SU-DHL-6 (cell line): ENCODE data around the gene POU3F2.

Source experiments
- H2AFZ ChIP-seq: fragments of 200-600 bp; sonication (generic); 2 replicates; pipeline ENCODE4 v1.6.1; 2014; ENCODE audit warnings: low read depth, mild to moderate bottlenecking, moderate library complexity, mixed read lengths, antibody characterized with exemption, low read length; ENCODE audit not compliant: severe bottlenecking
- H3F3A ChIP-seq: fragments of 200-600 bp; shearing (Covaris generic); 2 replicates; pipeline ENCODE4 v1.6.0; 2016; ENCODE audit warnings: antibody characterized with exemption, mild to moderate bottlenecking; ENCODE audit not compliant: insufficient read depth
- H3K27ac ChIP-seq: fragments of 200-600 bp; sonication (generic); 2 replicates; pipeline ENCODE4 v1.5.1; 2016; ENCODE audit warnings: low read depth, mild to moderate bottlenecking, low read length, moderate library complexity, mixed read lengths
- H3K27me3 ChIP-seq: fragments of 200-600 bp; sonication (generic), shearing (Covaris generic); 2 replicates; pipeline ENCODE4 v1.6.0; 2014; ENCODE audit warnings: mild to moderate bottlenecking, low read length
- H3K36me3 ChIP-seq: fragments of 200-600 bp; sonication (generic); 2 replicates; pipeline ENCODE4 v1.6.1; 2014; ENCODE audit warnings: mild to moderate bottlenecking, low read length, mixed read lengths
- H3K4me2 ChIP-seq: fragments of 300-600, 200-600 bp; shearing (Covaris generic), sonication (generic); 2 replicates; pipeline ENCODE4 v1.6.0; 2014; ENCODE audit warnings: low read length, low read depth, mild to moderate bottlenecking; ENCODE audit not compliant: poor library complexity, severe bottlenecking
- H3K4me3 ChIP-seq: fragments of 200-600 bp; sonication (generic); 2 replicates; pipeline ENCODE4 v1.5.1; 2014; ENCODE audit warnings: antibody characterized with exemption, low read length, mild to moderate bottlenecking, mixed read lengths; ENCODE audit not compliant: insufficient read depth, poor library complexity, severe bottlenecking
- H3K79me2 ChIP-seq: fragments of 200-600 bp; sonication (generic); 2 replicates; pipeline ENCODE4 v1.6.1; 2014; ENCODE audit warnings: mild to moderate bottlenecking, low read length, moderate library complexity; ENCODE audit not compliant: insufficient read depth
- H3K9ac ChIP-seq: fragments of 200-600 bp; sonication (generic); 2 replicates; pipeline ENCODE4 v1.7.0; 2014; ENCODE audit warnings: mild to moderate bottlenecking, low read length
- H3K9me2 ChIP-seq: fragments of 200-600 bp; sonication (generic); replicated peaks from 2 replicates; pipeline ENCODE4 v1.6.1; 2014; ENCODE audit warnings: low read length; ENCODE audit not compliant: insufficient read depth
- H3K9me3 ChIP-seq: fragments of 200-600 bp; sonication (generic); 2 replicates; pipeline ENCODE4 v1.6.1; 2014; ENCODE audit warnings: low read length, mixed read lengths; ENCODE audit not compliant: insufficient read depth
- H4K20me1 ChIP-seq: fragments of 200-600 bp; sonication (generic); 2 replicates; pipeline ENCODE4 v1.6.1; 2014; ENCODE audit warnings: low read depth, mild to moderate bottlenecking, antibody characterized with exemption, low read length, moderate library complexity, mixed read lengths
- EZH2phosphoT487 ChIP-seq: fragments of 200-600 bp; sonication (generic), shearing (Covaris generic); conservative IDR thresholded peaks from 2 replicates; pipeline ENCODE4 v1.6.1; 2018; ENCODE audit warnings: mild to moderate bottlenecking, antibody characterized with exemption, low read length, moderate library complexity, mixed read lengths
- TF ChIP-seq, protein P1 (sequence below): fragments of 200-600 bp; sonication (generic); IDR thresholded peaks from one replicate; pipeline ENCODE4 v1.5.1; 2017; ENCODE audit warnings: antibody characterized with exemption, mild to moderate bottlenecking, low read length, moderate library complexity; ENCODE audit not compliant: insufficient read depth, poor library complexity, severe bottlenecking

The POU3F2 gene

DNA sequence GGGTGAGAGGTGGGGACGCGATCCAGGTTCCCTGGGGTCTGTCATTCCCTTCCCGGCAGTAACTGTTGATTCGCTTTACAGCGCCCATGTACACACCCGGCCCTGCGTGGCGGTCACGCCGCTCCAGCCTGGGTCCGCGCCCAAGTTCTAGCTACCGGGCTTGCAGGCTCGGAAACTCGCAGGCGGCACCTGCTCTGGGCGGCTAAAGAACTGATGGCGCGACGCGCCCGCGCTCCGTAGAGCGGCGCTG, 1.4 kb upstream of the POU3F2 start:
- H3K27me3 ChIP-seq: no peaks in the 10 kb centered on the region
- H3K9me2 ChIP-seq: no peaks in the 10 kb centered on the region
- no peaks in the 10 kb centered on the region for H3K9me3 ChIP-seq
- no peaks in the 10 kb centered on the region for H3K36me3 ChIP-seq
- H3K4me3 ChIP-seq: no peak overlapping the region
- no peaks in the 10 kb centered on the region for H4K20me1 ChIP-seq
- no peaks in the 10 kb centered on the region for H3K79me2 ChIP-seq
- no peak overlapping the region for H3K9ac ChIP-seq
- no peak overlapping the region for H3K4me2 ChIP-seq
- no peak overlapping the region for H3K27ac ChIP-seq
- no peak for TF ChIP-seq EZH2phosphoT487
- TF ChIP-seq, protein P1, sequence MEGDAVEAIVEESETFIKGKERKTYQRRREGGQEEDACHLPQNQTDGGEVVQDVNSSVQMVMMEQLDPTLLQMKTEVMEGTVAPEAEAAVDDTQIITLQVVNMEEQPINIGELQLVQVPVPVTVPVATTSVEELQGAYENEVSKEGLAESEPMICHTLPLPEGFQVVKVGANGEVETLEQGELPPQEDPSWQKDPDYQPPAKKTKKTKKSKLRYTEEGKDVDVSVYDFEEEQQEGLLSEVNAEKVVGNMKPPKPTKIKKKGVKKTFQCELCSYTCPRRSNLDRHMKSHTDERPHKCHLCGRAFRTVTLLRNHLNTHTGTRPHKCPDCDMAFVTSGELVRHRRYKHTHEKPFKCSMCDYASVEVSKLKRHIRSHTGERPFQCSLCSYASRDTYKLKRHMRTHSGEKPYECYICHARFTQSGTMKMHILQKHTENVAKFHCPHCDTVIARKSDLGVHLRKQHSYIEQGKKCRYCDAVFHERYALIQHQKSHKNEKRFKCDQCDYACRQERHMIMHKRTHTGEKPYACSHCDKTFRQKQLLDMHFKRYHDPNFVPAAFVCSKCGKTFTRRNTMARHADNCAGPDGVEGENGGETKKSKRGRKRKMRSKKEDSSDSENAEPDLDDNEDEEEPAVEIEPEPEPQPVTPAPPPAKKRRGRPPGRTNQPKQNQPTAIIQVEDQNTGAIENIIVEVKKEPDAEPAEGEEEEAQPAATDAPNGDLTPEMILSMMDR: no peak
- no peak overlapping the region for H2AFZ ChIP-seq
- H3F3A ChIP-seq: no peaks in the 10 kb centered on the region

DNA sequence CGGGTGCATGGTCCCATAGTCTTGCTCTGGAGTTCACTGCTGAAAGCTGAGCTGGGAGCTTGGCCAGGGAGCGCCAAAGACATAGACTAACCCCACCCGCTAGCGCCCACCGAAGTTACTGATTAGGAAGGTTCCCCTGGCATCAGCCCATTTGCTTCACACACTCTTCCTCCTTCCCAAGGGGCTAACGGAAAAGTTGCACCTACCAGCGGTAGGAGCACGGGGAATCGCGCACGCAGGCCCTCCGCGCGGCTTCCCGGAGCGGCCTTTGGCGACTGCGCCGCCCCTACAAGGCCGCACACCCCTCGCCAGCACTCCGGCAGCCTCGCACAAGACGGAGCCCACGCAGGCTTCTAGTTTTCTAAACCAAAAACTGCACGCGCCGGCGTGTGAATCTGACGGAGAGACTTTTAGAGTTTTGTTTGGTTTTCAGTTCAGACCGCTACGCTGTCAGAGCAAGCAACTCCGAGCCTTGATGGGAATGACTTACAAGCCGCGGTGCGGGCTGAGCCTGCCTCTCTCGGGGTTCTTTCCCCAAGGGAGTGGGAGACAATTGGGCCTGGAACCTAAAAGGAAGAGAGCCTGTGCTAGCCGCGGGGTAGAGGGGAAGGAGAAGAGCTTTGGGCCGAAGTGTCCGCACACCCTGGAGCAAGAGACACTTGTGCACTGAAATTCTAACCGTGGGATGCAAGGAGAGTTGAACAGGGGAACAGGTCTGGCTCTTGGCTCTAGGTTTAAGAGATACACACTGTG, 891 bp upstream of the POU3F2 start:
- TF ChIP-seq, protein P1: no peak
- TF ChIP-seq EZH2phosphoT487: no peak
- Histone ChIP-seq H3K9me2 (no peaks in the 10 kb centered on the region), H3K27me3 (no peaks in the 10 kb centered on the region), H3K4me2 (peak overlapping the region; percentile 87), H3K36me3 (no peaks in the 10 kb centered on the region), H3F3A (no peaks in the 10 kb centered on the region), H2AFZ (peak overlapping the region; percentile 97), H3K9me3 (no peaks in the 10 kb centered on the region), H3K79me2 (no peaks in the 10 kb centered on the region), H4K20me1 (no peaks in the 10 kb centered on the region), H3K4me3 (peak overlapping the region; percentile 63), H3K27ac (no peak overlapping the region), H3K9ac (peak overlapping the region; percentile 31; the same call in 1 of the 2 replicates)

DNA sequence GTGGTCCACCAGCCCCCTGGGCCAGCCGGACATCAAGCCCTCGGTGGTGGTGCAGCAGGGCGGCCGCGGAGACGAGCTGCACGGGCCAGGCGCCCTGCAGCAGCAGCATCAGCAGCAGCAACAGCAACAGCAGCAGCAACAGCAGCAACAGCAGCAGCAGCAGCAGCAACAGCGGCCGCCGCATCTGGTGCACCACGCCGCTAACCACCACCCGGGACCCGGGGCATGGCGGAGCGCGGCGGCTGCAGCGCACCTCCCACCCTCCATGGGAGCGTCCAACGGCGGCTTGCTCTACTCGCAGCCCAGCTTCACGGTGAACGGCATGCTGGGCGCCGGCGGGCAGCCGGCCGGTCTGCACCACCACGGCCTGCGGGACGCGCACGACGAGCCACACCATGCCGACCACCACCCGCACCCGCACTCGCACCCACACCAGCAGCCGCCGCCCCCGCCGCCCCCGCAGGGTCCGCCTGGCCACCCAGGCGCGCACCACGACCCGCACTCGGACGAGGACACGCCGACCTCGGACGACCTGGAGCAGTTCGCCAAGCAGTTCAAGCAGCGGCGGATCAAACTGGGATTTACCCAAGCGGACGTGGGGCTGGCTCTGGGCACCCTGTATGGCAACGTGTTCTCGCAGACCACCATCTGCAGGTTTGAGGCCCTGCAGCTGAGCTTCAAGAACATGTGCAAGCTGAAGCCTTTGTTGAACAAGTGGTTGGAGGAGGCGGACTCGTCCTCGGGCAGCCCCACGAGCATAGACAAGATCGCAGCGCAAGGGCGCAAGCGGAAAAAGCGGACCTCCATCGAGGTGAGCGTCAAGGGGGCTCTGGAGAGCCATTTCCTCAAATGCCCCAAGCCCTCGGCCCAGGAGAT, 1.0 kb downstream of the POU3F2 start:
- Histone ChIP-seq H2AFZ (no peak overlapping the region), H3K4me2 (peak overlapping the region; percentile 87), H3K36me3 (no peaks in the 10 kb centered on the region), H3K9me3 (no peaks in the 10 kb centered on the region), H3K27ac (no peak overlapping the region), H3K79me2 (no peaks in the 10 kb centered on the region), H3K27me3 (no peaks in the 10 kb centered on the region), H3K9me2 (no peaks in the 10 kb centered on the region), H3K4me3 (peak overlapping the region; percentile 63), H3F3A (no peaks in the 10 kb centered on the region), H4K20me1 (no peaks in the 10 kb centered on the region), H3K9ac (peak overlapping the region; percentile 57; the same call in 1 of the 2 replicates)
- TF ChIP-seq EZH2phosphoT487: no peak
- TF ChIP-seq, protein P1: no peak
